A549 (cell line): ENCODE data around the gene COMMD7. TPM values are rescaled to one million over a fixed set of nuclear protein-coding genes. Genes with fewer than 3 reads are reported as not detected.

Source experiments
- ATAC-seq, 2 experiments: fragments of 200-7000 bp in 1 of 2; fragments of >200 bp in 1 of 2; cut with Nextera tagmentation in 1 of 2; cut with Tn5 transposase in 1 of 2; 3 replicates each; pipeline versions ENCODE4 v1.8.0 to v1.9.1; 2018 to 2020; ENCODE audit warnings: mild to moderate bottlenecking in 1 of 2, moderate library complexity in 1 of 2
- CTCF ChIA-PET: fragments of 300-600 bp; sonication (Branson Sonifier 250); formaldehyde crosslinking; extraction: SDS; loops from one replicate; lab custom pipeline; 2021; ENCODE audit warnings: antibody characterized with exemption, inconsistent platforms; lab: Yijun Ruan, JAX
- POLR2A ChIA-PET: fragments of 350-600 bp; formaldehyde crosslinking; extraction: SDS; loops from one replicate; lab custom pipeline; 2021; ENCODE audit warnings: antibody characterized with exemption, inconsistent platforms; lab: Yijun Ruan, JAX
- DNase-seq, 2 experiments: peaks; one replicate each; pipeline versions ENCODE4 v3.0.0 to v3.0.0-alpha.2; 2011 to 2016; ENCODE audit warnings: low read depth in 1 of 2, low spot score in 1 of 2
- FAIRE-seq: peaks from 2 replicates; lab custom pipeline; 2011; peaks lifted over from hg19 to GRCh38; lab: Jason Lieb, UNC
- H3K27ac ChIP-seq, 2 experiments: fragments of >200 bp; sonication (Bioruptor Twin); formaldehyde crosslinking; 3 replicates each; pipeline ENCODE4 v1.5.1; 2016 to 2017
- H3K4me1 ChIP-seq: fragments of >200 bp; sonication (Bioruptor Twin); formaldehyde crosslinking; 3 replicates; pipeline ENCODE4 v1.6.1; 2016
- H3K4me2 ChIP-seq: fragments of >200 bp; sonication (Bioruptor Twin); formaldehyde crosslinking; 3 replicates; pipeline ENCODE4 v1.6.1; 2016
- H3K4me3 ChIP-seq: fragments of >200 bp; sonication (Bioruptor Twin); formaldehyde crosslinking; 3 replicates; pipeline ENCODE4 v1.5.1; 2016
- H3K9me3 ChIP-seq: fragments of >200 bp; sonication (Bioruptor Twin); formaldehyde crosslinking; 3 replicates; pipeline ENCODE4 v1.6.1; 2016
- BHLHE40 ChIP-seq: IDR thresholded peaks from 2 replicates; pipeline ENCODE4 v1.6.1; 2012; ENCODE audit warnings: low read depth, low read length, inconsistent platforms
- CBX2 ChIP-seq: fragments of 200-600 bp; sonication (generic); IDR thresholded peaks from 2 replicates; pipeline ENCODE4 v1.6.1; 2016; ENCODE audit warnings: low read depth, mild to moderate bottlenecking, borderline replicate concordance
- EHF ChIP-seq: fragments of 250-450 bp; sonication (Bioruptor Pico); IDR thresholded peaks from 2 replicates; pipeline ENCODE4 v1.5.0; 2020; ENCODE audit warnings: mild to moderate bottlenecking
- EHMT2 ChIP-seq: fragments of 200-600 bp; sonication (generic); IDR thresholded peaks from 2 replicates; pipeline ENCODE4 v1.6.1; 2016; ENCODE audit warnings: antibody characterized with exemption, low read depth, mild to moderate bottlenecking, moderate library complexity
- EP300 ChIP-seq, 2 experiments: fragments of >200 bp; sonication (Bioruptor Twin); formaldehyde crosslinking; IDR thresholded peaks; 2 replicates in 1 of 2; 3 replicates in 1 of 2; pipeline ENCODE4 v1.6.1; 2016 to 2017
- ESRRA ChIP-seq: fragments of 150-350 bp; IDR thresholded peaks from 2 replicates; pipeline ENCODE4 v1.6.1; 2014; ENCODE audit warnings: mild to moderate bottlenecking, low read length, borderline replicate concordance
- FOSL2 ChIP-seq, 2 experiments: fragments of 450-650 bp in 1 of 2; fragments of >200 bp in 1 of 2; sonication (Bioruptor Twin) in 1 of 2; formaldehyde crosslinking; IDR thresholded peaks; 2 replicates each; pipeline versions ENCODE4 v1.5.0 to v1.6.1; 2016 to 2020; ENCODE audit warnings: mild to moderate bottlenecking in 1 of 2, moderate library complexity in 1 of 2
- FOXS1 ChIP-seq: fragments of 250-450 bp; sonication (Bioruptor Pico); IDR thresholded peaks from 2 replicates; pipeline ENCODE4 v1.5.0; 2020; ENCODE audit warnings: mild to moderate bottlenecking, moderate library complexity
- HEYL ChIP-seq: fragments of 250-450 bp; sonication (Bioruptor Pico); IDR thresholded peaks from 2 replicates; pipeline ENCODE4 v1.8.0; 2021; ENCODE audit warnings: mild to moderate bottlenecking, moderate library complexity
- HOXA7 ChIP-seq: fragments of 250-450 bp; sonication (Bioruptor Pico); IDR thresholded peaks from 2 replicates; pipeline ENCODE4 v1.5.0; 2020; ENCODE audit warnings: mild to moderate bottlenecking, moderate library complexity
- HOXB13 ChIP-seq: fragments of 250-450 bp; sonication (Bioruptor Pico); IDR thresholded peaks from 2 replicates; pipeline ENCODE4 v1.5.0; 2020; ENCODE audit warnings: low read depth, mild to moderate bottlenecking, moderate library complexity
- HOXB5 ChIP-seq: fragments of 250-450 bp; sonication (Bioruptor Pico); IDR thresholded peaks from 2 replicates; pipeline ENCODE4 v1.5.0; 2020; ENCODE audit warnings: mild to moderate bottlenecking, moderate library complexity
- KDM1A ChIP-seq: fragments of 200-600 bp; sonication (generic); IDR thresholded peaks from 2 replicates; pipeline ENCODE4 v1.6.1; 2016; ENCODE audit warnings: low read depth, mild to moderate bottlenecking
- MAFK ChIP-seq: fragments of 450-650 bp; IDR thresholded peaks from 2 replicates; pipeline ENCODE4 v1.6.1; 2014; ENCODE audit not compliant: partially characterized antibody
- MAZ ChIP-seq: fragments of 150-350 bp; IDR thresholded peaks from 2 replicates; pipeline ENCODE4 v1.6.1; 2014; ENCODE audit warnings: antibody characterized with exemption, low read depth, low read length, borderline replicate concordance
- PHF8 ChIP-seq: fragments of 200-600 bp; sonication (generic); IDR thresholded peaks from 2 replicates; pipeline ENCODE4 v1.6.1; 2016; ENCODE audit warnings: low read depth, mild to moderate bottlenecking, antibody characterized with exemption, moderate library complexity, borderline replicate concordance
- POLR2AphosphoS2 ChIP-seq: conservative IDR thresholded peaks from 2 replicates; pipeline ENCODE4 v1.6.1; 2012; ENCODE audit warnings: low read length, improper control_type of control experiment, inconsistent platforms
- RAD21 ChIP-seq, 2 experiments: fragments of >200 bp in 1 of 2; sonication (Bioruptor Twin) in 1 of 2; formaldehyde crosslinking in 1 of 2; IDR thresholded peaks in 1 of 2; conservative IDR thresholded peaks in 1 of 2; 2 replicates in 1 of 2; 3 replicates in 1 of 2; pipeline ENCODE4 v1.6.1; 2012 to 2018; ENCODE audit warnings: inconsistent platforms in 1 of 2
- RNF2 ChIP-seq: fragments of 200-600 bp; sonication (generic); IDR thresholded peaks from 2 replicates; pipeline ENCODE4 v1.6.1; 2016; ENCODE audit warnings: low read depth, mild to moderate bottlenecking, antibody characterized with exemption, moderate library complexity, borderline replicate concordance
- TP53 ChIP-seq: fragments of 250-450 bp; sonication (Bioruptor Pico); IDR thresholded peaks from 2 replicates; pipeline ENCODE4 v1.5.0; 2021; ENCODE audit warnings: mild to moderate bottlenecking, moderate library complexity
- ZFP36 ChIP-seq: fragments of 450-650 bp; IDR thresholded peaks from 2 replicates; pipeline ENCODE4 v1.6.1; 2014; ENCODE audit warnings: borderline replicate concordance; ENCODE audit not compliant: partially characterized antibody
- WGBS: methylation state at CpG from one replicate; pipeline ENCODE4 v1.1.6; 2017; ENCODE audit errors: missing lambda C conversion rate; 5-methylcytosine and 5-hydroxymethylcytosine counted together
- polyA plus RNA-seq, 4 experiments: library from polyadenylated mRNA; depleted of rRNA in 3 of 4; stranded (reverse); fragments of >200 nt; fragmentation: RNase III in 1 of 4; extraction: RNeasy Plus Mini Kit Qiagen cat#74134 plus additional on column Dnase treatment in 1 of 4; gene quantifications; 2 replicates in 3 of 4; 3 replicates in 1 of 4; pipeline ENCODE4 v1.2.3, GENCODE V29; 2011 to 2017
- TF ChIP-seq, protein P1 (sequence below): fragments of >200 bp; sonication (Bioruptor Twin); formaldehyde crosslinking; IDR thresholded peaks from 2 replicates; pipeline ENCODE4 v1.6.1; 2016
- TF ChIP-seq, protein P2 (sequence below): fragments of 250-450 bp; sonication (Bioruptor Pico); IDR thresholded peaks from 2 replicates; pipeline ENCODE4 v1.5.0; 2021; ENCODE audit warnings: mild to moderate bottlenecking, moderate library complexity, borderline replicate concordance
- TF ChIP-seq, protein P3 (sequence below): fragments of 450-650 bp; IDR thresholded peaks from 2 replicates; pipeline ENCODE4 v1.6.1; 2014; ENCODE audit warnings: antibody characterized with exemption
- TF ChIP-seq, protein P4 (sequence below): fragments of 200-600 bp; sonication (generic); IDR thresholded peaks from 2 replicates; pipeline ENCODE4 v1.6.1; 2016; ENCODE audit warnings: antibody characterized with exemption, mild to moderate bottlenecking, moderate library complexity
- TF ChIP-seq, protein P5 (sequence below): IDR thresholded peaks from 2 replicates; pipeline ENCODE4 v1.6.1; 2012

The COMMD7 gene
- polyA plus RNA-seq, 2 of the 4 experiments (the other 2 are of a cell fraction) = 55.7 to 74.1 TPM

DNA sequence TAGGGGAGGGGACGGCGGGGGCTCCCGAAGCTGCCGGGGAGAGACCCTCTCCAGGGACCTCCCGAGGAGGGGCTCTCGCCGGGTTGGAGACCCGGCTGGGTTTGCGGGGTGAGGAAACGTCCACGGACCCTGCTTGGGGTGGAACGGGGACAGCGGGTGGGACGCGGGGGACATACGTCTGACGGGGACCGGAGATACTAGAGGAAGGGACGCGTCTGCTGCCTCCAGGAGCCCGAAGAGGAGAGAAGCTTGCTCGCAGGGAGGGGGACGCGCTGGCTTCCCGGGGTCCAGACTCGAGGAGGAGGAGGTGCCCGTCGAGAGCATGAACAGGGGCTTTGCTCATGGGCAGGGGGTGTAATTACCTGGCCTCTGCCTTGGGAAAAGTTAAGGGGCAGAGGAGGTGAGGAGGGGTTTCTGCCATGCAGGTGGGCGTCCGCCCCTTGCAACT is 19.5 kb upstream of the COMMD7 start:
- 2% methylated on average over 13 of the region's 30 CpGs for WGBS

DNA sequence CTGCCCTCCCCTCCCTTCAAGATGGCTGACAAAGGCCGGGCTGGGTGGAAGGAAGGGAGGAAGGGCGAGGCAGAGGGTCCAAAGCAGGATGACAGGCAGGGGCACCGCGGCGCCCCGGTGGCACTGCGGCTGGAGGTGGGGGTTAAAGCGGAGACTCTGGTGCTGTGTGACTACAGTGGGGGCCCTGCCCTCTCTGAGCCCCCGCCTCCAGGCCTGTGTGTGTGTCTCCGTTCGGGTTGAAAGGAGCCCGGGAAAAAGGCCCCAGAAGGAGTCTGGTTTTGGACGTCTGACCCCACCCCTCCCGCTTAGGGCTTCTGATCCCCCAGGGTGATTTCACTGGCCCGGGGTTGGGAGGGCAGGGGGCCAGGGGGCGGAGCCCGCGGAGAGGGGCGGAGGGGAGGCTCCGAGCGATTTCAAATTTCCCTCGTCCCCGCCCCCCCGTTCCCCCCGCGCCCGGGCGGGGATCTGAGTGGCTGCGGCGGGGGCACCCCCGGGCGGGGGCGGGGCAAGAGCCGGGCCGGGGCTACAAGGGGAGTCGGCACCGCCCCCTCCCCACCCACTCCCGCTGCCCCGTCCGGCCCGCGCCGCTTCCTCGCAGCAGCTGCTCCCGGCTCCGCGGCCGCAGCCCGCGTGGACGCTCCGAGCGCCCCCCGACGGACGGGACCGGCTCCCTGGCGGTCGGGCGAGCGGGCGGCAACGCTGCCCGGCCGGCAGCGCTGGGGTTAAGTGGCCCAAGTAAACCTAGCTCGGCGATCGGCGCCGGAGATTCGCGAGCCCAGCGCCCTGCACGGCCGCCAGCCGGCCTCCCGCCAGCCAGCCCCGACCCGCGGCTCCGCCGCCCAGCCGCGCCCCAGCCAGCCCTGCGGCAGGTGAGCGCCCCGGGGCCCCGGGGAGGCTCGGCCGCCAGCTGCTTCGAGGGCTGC is 18.8 kb upstream of the COMMD7 start, which contains the start of gene DNMT3B:
DNMT3B (plus strand) TSS at position 555 of the 923 bp plus-strand sequence. CDS start 17,939 bp downstream, outside the sequence.
- peak; percentile 86 for ATAC-seq
- H3K4me2 ChIP-seq = peak within 1 kb of the TSS; percentile 99
- no peaks in the 10 kb centered on the region for H3K9me3 ChIP-seq
- peak; percentile 84 to 85 for DNase-seq
- WGBS = 3% methylated on average over 4 of the region's 92 CpGs
- FAIRE-seq = no peak
- ChIA-PET CTCF (interaction anchor here (0.8 to 8.7 kb wide), 11 partner anchors 9 to 89 kb away, joined by 3 to 127 read pairs (median 4); partner anchors contain the start of genes C20orf203 and COMMD7), POLR2A (interaction anchor here (0.5 to 1.4 kb wide), 3 partner anchors 15 to 70 kb away, joined by 3 to 8 read pairs (median 5); partner anchors contain the start of gene COMMD7)
- peak within 1 kb of the TSS; percentile 93 to 99 for H3K27ac ChIP-seq
- peaks cover 36% of the 10 kb centered on the region for H3K4me1 ChIP-seq
- H3K4me3 ChIP-seq = peak within 1 kb of the TSS; percentile 99
- TF ChIP-seq HEYL (CRISPR knock-in tag) (no peak), CBX2 (no peak), ESRRA (no peak), HOXA7 (CRISPR knock-in tag) (no peak), EP300 (IDR thresholded peaks at IDR 0.05) (no peak), MAFK (no peak), BHLHE40 (no peak), TP53 (CRISPR knock-in tag) (no peak), MAZ (no peak), FOXS1 (CRISPR knock-in tag) (no peak), RNF2 (no peak), EHMT2 (no peak), KDM1A (no peak), EHF (CRISPR knock-in tag) (0 out of 2 replicates have a peak, but pooled peaks have one; percentile 19), RAD21 (conservative IDR thresholded peaks at IDR 0.05 in 1 of 2, IDR thresholded peaks at IDR 0.05 in 1 of 2) (peak; percentile 11 to 62; a peak in 4 of 5 replicates), ZFP36 (peak; percentile 83), HOXB5 (CRISPR knock-in tag) (no peak; the same call in 1 of the 2 replicates), PHF8 (no peak; the same call in 1 of the 2 replicates), POLR2AphosphoS2 (no peak), FOSL2 (IDR thresholded peaks at IDR 0.05) (no peak), FOSL2 (CRISPR knock-in tag; IDR thresholded peaks at IDR 0.05) (no peak)
- TF ChIP-seq, protein P1, sequence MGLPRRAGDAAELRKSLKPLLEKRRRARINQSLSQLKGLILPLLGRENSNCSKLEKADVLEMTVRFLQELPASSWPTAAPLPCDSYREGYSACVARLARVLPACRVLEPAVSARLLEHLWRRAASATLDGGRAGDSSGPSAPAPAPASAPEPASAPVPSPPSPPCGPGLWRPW = no peak
- TF ChIP-seq, protein P2, sequence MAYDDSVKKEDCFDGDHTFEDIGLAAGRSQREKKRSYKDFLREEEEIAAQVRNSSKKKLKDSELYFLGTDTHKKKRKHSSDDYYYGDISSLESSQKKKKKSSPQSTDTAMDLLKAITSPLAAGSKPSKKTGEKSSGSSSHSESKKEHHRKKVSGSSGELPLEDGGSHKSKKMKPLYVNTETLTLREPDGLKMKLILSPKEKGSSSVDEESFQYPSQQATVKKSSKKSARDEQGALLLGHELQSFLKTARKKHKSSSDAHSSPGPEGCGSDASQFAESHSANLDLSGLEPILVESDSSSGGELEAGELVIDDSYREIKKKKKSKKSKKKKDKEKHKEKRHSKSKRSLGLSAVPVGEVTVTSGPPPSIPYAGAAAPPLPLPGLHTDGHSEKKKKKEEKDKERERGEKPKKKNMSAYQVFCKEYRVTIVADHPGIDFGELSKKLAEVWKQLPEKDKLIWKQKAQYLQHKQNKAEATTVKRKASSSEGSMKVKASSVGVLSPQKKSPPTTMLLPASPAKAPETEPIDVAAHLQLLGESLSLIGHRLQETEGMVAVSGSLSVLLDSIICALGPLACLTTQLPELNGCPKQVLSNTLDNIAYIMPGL (CRISPR knock-in tag) = no peak
- TF ChIP-seq, protein P3, sequence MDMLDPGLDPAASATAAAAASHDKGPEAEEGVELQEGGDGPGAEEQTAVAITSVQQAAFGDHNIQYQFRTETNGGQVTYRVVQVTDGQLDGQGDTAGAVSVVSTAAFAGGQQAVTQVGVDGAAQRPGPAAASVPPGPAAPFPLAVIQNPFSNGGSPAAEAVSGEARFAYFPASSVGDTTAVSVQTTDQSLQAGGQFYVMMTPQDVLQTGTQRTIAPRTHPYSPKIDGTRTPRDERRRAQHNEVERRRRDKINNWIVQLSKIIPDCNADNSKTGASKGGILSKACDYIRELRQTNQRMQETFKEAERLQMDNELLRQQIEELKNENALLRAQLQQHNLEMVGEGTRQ = no peak
- TF ChIP-seq, protein P4, sequence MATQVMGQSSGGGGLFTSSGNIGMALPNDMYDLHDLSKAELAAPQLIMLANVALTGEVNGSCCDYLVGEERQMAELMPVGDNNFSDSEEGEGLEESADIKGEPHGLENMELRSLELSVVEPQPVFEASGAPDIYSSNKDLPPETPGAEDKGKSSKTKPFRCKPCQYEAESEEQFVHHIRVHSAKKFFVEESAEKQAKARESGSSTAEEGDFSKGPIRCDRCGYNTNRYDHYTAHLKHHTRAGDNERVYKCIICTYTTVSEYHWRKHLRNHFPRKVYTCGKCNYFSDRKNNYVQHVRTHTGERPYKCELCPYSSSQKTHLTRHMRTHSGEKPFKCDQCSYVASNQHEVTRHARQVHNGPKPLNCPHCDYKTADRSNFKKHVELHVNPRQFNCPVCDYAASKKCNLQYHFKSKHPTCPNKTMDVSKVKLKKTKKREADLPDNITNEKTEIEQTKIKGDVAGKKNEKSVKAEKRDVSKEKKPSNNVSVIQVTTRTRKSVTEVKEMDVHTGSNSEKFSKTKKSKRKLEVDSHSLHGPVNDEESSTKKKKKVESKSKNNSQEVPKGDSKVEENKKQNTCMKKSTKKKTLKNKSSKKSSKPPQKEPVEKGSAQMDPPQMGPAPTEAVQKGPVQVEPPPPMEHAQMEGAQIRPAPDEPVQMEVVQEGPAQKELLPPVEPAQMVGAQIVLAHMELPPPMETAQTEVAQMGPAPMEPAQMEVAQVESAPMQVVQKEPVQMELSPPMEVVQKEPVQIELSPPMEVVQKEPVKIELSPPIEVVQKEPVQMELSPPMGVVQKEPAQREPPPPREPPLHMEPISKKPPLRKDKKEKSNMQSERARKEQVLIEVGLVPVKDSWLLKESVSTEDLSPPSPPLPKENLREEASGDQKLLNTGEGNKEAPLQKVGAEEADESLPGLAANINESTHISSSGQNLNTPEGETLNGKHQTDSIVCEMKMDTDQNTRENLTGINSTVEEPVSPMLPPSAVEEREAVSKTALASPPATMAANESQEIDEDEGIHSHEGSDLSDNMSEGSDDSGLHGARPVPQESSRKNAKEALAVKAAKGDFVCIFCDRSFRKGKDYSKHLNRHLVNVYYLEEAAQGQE = no peak
- TF ChIP-seq, protein P5, sequence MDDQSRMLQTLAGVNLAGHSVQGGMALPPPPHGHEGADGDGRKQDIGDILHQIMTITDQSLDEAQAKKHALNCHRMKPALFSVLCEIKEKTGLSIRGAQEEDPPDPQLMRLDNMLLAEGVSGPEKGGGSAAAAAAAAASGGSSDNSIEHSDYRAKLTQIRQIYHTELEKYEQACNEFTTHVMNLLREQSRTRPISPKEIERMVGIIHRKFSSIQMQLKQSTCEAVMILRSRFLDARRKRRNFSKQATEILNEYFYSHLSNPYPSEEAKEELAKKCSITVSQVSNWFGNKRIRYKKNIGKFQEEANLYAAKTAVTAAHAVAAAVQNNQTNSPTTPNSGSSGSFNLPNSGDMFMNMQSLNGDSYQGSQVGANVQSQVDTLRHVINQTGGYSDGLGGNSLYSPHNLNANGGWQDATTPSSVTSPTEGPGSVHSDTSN = no peak

More for the DNA sequence above, 19.5 kb upstream of the COMMD7 start:
- H3K4me1 ChIP-seq = peaks cover 42% of the 10 kb centered on the region
- peak overlapping the region; percentile 99 for H3K4me3 ChIP-seq
- H3K9me3 ChIP-seq = no peaks in the 10 kb centered on the region
- no peak for DNase-seq
- H3K27ac ChIP-seq = peak overlapping the region; percentile 93 to 99
- TF ChIP-seq HOXB13 = no peak
- no peak for TF ChIP-seq KDM1A
- TF ChIP-seq, all 56 proteins: peak for 0
- FAIRE-seq (no peak), ATAC-seq (peak; percentile 4 to 32; a peak in 4 of 6 replicates)
- H3K4me2 ChIP-seq = peak overlapping the region; percentile 99
- CTCF ChIA-PET = interaction anchor here (0.6 to 8.7 kb wide), 15 partner anchors 10 to 242 kb away, joined by 3 to 127 read pairs (median 3); partner anchors contain the start of gene C20orf203
- POLR2A ChIA-PET = interaction anchor here (0.5 to 2.7 kb wide), 5 partner anchors 14 to 69 kb away, joined by 3 to 8 read pairs (median 5); partner anchors contain the start of gene COMMD7
